Left lobe of liver (tissue), 2 donors: ENCODE results near the gene ANKRD24. TPM values are rescaled to one million over a fixed set of nuclear protein-coding genes. Genes with fewer than 3 reads are reported as not detected.
"Not testable (repeated sequence)": the region's sequence is repeated elsewhere in the genome, so short reads cannot be mapped to it uniquely, and the experiment has no call there.

Source experiments
- ATAC-seq: fragments of 200-7000 bp; cut with Tn5 transposase; one replicate; pipeline ENCODE4 v1.9.1; 2020; ENCODE audit warnings: mild to moderate bottlenecking, moderate library complexity
- DNase-seq: peaks from one replicate; pipeline ENCODE4 v3.0.0-alpha.2; 2020; ENCODE audit warnings: low spot score
- total RNA-seq: library from RNA; stranded (reverse); gene quantifications from one replicate; pipeline ENCODE4 v1.2.1, GENCODE V29; 2021
- donor health status: DM: no; HTN: no; CAD: no; lungs with moderate emphysema.
- donor health status: DM: no; HTN: yes; CAD: no.

Gene ANKRD24
- total RNA-seq, 1 donor from 2014 or later, result 5.6 TPM

- ATAC-seq (peak; percentile 70), DNase-seq (peak; percentile 76)
Measured at GRCh38 chr19:4267101-4267900, 84.8 kb downstream of the ANKRD24 start.

GRCh38 chr19:4267901-4268815 is 85.7 kb downstream of the ANKRD24 start:
- peak; percentile 96 for DNase-seq
- ATAC-seq, result peak; percentile 82

GRCh38 chr19:4268816-4269430 is 86.4 kb downstream of the ANKRD24 start:
- no peak for DNase-seq
- ATAC-seq, result peak; percentile 53

- ATAC-seq, result no peak
- DNase-seq, result no peak
Measured at GRCh38 chr19:4272894-4273293, 90.4 kb downstream of the ANKRD24 start.

DNA sequence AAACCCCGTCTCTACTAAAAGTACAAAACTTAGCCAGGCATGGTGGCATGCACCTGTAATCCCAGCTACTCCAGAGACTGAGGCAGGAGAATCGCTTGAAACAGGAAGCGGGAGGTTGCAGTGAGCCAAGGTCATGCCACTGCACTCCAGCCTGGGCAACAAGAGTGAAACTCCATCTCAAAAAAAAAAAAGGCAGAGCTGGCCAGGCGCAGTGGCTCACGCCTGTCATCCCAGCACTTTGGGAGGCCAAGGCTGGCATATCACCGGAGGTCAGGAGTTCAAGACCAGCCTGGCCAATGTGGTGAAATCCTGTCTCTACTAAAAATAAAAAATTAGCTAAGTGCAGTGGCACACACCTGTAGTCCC is 91.8 kb downstream of the ANKRD24 start:
- peak; percentile 65 for ATAC-seq
- not testable (repeated sequence) for DNase-seq

Other genes with a start within 250 kb of the ANKRD24 start
- gene NMRK2, start 249.6 kb upstream of the ANKRD24 start, total RNA-seq, result not detected
- 20.4 TPM for gene DAPK3, start 211.6 kb upstream of the ANKRD24 start, total RNA-seq
- gene EEF2, start 197.2 kb upstream of the ANKRD24 start, total RNA-seq, result 1,272 TPM
- gene PIAS4, start 175.0 kb upstream of the ANKRD24 start, total RNA-seq, result 13.6 TPM
- gene ZBTB7A, start 115.8 kb upstream of the ANKRD24 start, total RNA-seq, result 33.3 TPM
- 63.1 TPM for gene MAP2K2, start 58.6 kb upstream of the ANKRD24 start, total RNA-seq
- gene CREB3L3, start 29.1 kb upstream of the ANKRD24 start, total RNA-seq, result 52.0 TPM
- 11.1 TPM for gene SIRT6, start 126 bp upstream of the ANKRD24 start, total RNA-seq
- gene EBI3, start 46.8 kb downstream of the ANKRD24 start, total RNA-seq, result 1.3 TPM
- gene YJU2, start 64.4 kb downstream of the ANKRD24 start, total RNA-seq, result 8.1 TPM
- 8.8 TPM for gene SHD, start 96.6 kb downstream of the ANKRD24 start, total RNA-seq
- 0.25 TPM for gene TMIGD2, start 119.7 kb downstream of the ANKRD24 start, total RNA-seq
- 1.3 TPM for gene FSD1, start 121.9 kb downstream of the ANKRD24 start, total RNA-seq
- 31.8 TPM for gene STAP2, start 156.1 kb downstream of the ANKRD24 start, total RNA-seq
- gene MPND, start 160.9 kb downstream of the ANKRD24 start, total RNA-seq, result 24.2 TPM
- gene SH3GL1, start 217.9 kb downstream of the ANKRD24 start, total RNA-seq, result 30.2 TPM
- gene CHAF1A, start 220.0 kb downstream of the ANKRD24 start, total RNA-seq, result 3.3 TPM